ENCODE measurements around the gene HEXB.

DNA sequence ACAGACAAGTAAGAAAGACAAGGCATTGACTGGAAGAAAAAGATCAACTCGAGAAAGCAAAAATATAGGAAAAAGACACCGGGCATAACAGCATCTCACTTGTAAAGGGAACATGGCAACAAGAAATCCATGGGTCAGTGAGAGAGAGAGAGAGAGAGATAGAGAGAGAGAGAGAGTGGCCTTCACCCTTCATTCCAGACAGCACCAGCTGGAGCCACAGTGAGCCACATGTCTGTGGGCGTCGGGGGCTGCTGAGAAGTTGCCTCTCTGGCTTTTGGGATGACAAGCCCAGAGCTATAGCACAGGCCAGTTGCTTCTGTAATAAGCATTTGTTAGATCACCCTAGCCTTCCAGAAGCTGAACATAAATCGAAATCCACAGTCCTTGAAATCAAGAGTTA is 24.2 kb upstream of the HEXB start:
- TF ChIP-seq, protein P1, sequence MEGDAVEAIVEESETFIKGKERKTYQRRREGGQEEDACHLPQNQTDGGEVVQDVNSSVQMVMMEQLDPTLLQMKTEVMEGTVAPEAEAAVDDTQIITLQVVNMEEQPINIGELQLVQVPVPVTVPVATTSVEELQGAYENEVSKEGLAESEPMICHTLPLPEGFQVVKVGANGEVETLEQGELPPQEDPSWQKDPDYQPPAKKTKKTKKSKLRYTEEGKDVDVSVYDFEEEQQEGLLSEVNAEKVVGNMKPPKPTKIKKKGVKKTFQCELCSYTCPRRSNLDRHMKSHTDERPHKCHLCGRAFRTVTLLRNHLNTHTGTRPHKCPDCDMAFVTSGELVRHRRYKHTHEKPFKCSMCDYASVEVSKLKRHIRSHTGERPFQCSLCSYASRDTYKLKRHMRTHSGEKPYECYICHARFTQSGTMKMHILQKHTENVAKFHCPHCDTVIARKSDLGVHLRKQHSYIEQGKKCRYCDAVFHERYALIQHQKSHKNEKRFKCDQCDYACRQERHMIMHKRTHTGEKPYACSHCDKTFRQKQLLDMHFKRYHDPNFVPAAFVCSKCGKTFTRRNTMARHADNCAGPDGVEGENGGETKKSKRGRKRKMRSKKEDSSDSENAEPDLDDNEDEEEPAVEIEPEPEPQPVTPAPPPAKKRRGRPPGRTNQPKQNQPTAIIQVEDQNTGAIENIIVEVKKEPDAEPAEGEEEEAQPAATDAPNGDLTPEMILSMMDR (IDR thresholded peaks at IDR 0.05), result no peak
- no peak for TF ChIP-seq POLR2A (IDR thresholded peaks at IDR 0.05)
- TF ChIP-seq POLR2AphosphoS5 (IDR thresholded peaks at IDR 0.05), result no peak
- no peak for TF ChIP-seq EP300 (IDR thresholded peaks at IDR 0.05; ENCODE audit: low read depth)

All from transverse colon (tissue), 4 donors.